Heart right ventricle (tissue), 16 donors: ENCODE results near the gene LRRC45. TPM values are rescaled to one million over a fixed set of nuclear protein-coding genes. Genes with fewer than 3 reads are reported as not detected.

Source experiments
- ATAC-seq, 8 donors: fragments of 200-7000 bp; cut with Tn5 transposase; one replicate each; pipeline ENCODE4 v1.9.1; 2020; ENCODE audit warnings: mild to moderate bottlenecking in 8 of 8, moderate library complexity in 8 of 8, moderate number of reproducible peaks in 1 of 8
- DNase-seq, 2 donors: peaks; one replicate each; pipeline ENCODE4 v3.0.0-alpha.2; 2020
- H3K27ac ChIP-seq, 10 donors: fragments of 200-600 bp; sonication (generic) in 2 of 10; one replicate each; pipeline versions ENCODE4 v1.5.0 to v1.8.0; 2020 to 2022; ENCODE audit warnings: mild to moderate bottlenecking in 3 of 10
- H3K27me3 ChIP-seq, 7 donors: fragments of 200-600 bp; one replicate each; pipeline ENCODE4 v1.8.0; 2021 to 2022; ENCODE audit warnings: mild to moderate bottlenecking in 2 of 7
- H3K36me3 ChIP-seq, 9 donors: fragments of 200-600 bp; sonication (generic) in 1 of 9; one replicate each; pipeline versions ENCODE4 v1.5.0 to v1.8.0; 2020 to 2022; ENCODE audit warnings: mild to moderate bottlenecking in 2 of 9
- H3K4me1 ChIP-seq, 9 donors: fragments of 200-600 bp; sonication (generic) in 1 of 9; one replicate each; pipeline versions ENCODE4 v1.5.0 to v1.8.0; 2020 to 2022; ENCODE audit warnings: mild to moderate bottlenecking in 4 of 9
- H3K4me3 ChIP-seq, 10 donors: fragments of 200-600 bp; sonication (generic) in 2 of 10; one replicate each; pipeline versions ENCODE4 v1.5.0 to v1.8.0; 2020 to 2022; ENCODE audit warnings: mild to moderate bottlenecking in 7 of 10, moderate library complexity in 2 of 10
- H3K9me3 ChIP-seq, 11 donors: fragments of 200-600 bp in 10 of 11; sonication (generic) in 2 of 11; one replicate each; pipeline versions ENCODE4 v1.5.0 to v1.8.0; 2013 to 2022; ENCODE audit warnings: mild to moderate bottlenecking in 2 of 11, control low read depth in 1 of 11, moderate library complexity in 1 of 11
- CTCF ChIP-seq, 9 donors: fragments of 200-600 bp; sonication (generic) in 2 of 9; IDR thresholded peaks; one replicate each; pipeline versions ENCODE4 v1.5.0 to v1.8.0; 2021 to 2022; ENCODE audit warnings: antibody characterized with exemption in 9 of 9, mild to moderate bottlenecking in 5 of 9, moderate library complexity in 1 of 9
- WGBS, 2 donors: extraction: QIAGEN DNeasy Blood & Tissue Kit; methylation state at CpG; one replicate each; pipeline ENCODE4 v1.1.7; 2013; ENCODE audit warnings: inconsistent platforms in 1 of 2; 5-methylcytosine and 5-hydroxymethylcytosine counted together
- intact Hi-C, 10 donors: fragments of 100-400 bp; cut with DNase I; formaldehyde crosslinking; loops; one replicate each; pipeline versions ENCODE4 v1.11.1 to v1.14.2; 2022
- polyA plus RNA-seq, 2 donors: library from polyadenylated mRNA; stranded (reverse); fragments of 200-250 nt; gene quantifications; one replicate each; pipeline ENCODE4 v1.2.3, GENCODE V29; 2013
- total RNA-seq, 10 donors: library from RNA; stranded (reverse); fragmentation: NEBNext Ultra II Directional in 3 of 10; extraction: Animal tissue kit (Norgen Biotek cat#: 25700) in 3 of 10; gene quantifications; one replicate each; pipeline versions ENCODE4 v1.2.1 to v1.2.4, GENCODE V29; 2021 to 2023
- donor health status: Arrhythmogenic right ventricular cardiomyopathy.
- donor health status: ischemic (EF 13 %, LVEDD 7.1; RV severe dilation, severe dysfunction).
- donor health status: healthy with polysubstance abuse.
- donor health status: DM: no; HTN: yes; CAD: no.
- donor health status: DM: no; HTN: no; CAD: no.
- donor health status: ischemic (EF 25% LVEDD 6.9; RV normal size, moderate dysfunction).
- donor health status: ischemic (EF 25% LVEDD 5.7; RV mildly dilated, moderate dysfunction).
- donor health status: healthy.
- donor health status: DM: yes; HTN: yes; CAD: no.
- donor health status: Ischemic cardiomyopathy.
- donor health status: ischemic (EF 35%, LVEDD 5.7; RV mildly dilated, moderate dysfunction).
- donor health status: nonischemic (EF 11% LVEDD 7.7; RV severe dilation, severe dysfunction).
- donor health status: DM: yes; HTN: yes; CAD: no.
- donor health status: PGD.
- donor health status: ischemic (EF 29% LVEDD 5.4; RV normal size, mild dysfunction).
- donor health status: nonischemic (EF 23%, LVEDD 6.1; RV moderate dilation, normal function).

LRRC45 gene
- total and polyA plus RNA-seq, 12 donors = 2.2 to 10.4 (median 3.5) TPM

GRCh38 chr17:82031885-82032627 is 9.0 kb downstream of the LRRC45 start:
- WGBS, 2 donors = 16 to 17% methylated on average over 39 to 57 of the region's 59 CpGs
- Histone ChIP-seq H3K27ac (no peak overlapping the region), H3K27me3 (peaks cover 0 to 10% (median 6%) of the 10 kb centered on the region in 7 donors), H3K9me3 (no peaks in the 10 kb centered on the region), H3K36me3 (peaks cover 0 to 14% (median 0%) of the 10 kb centered on the region in 9 donors), H3K4me3 (peak overlapping the region in 8 of 10 donors; percentile 18 to 40 (median 31)), H3K4me1 (peaks cover 11 to 49% (median 38%) of the 10 kb centered on the region in 9 donors)
- ATAC-seq = no peak
- intact Hi-C loops = loop anchor here in 6 of 10 donors (2.0 to 10.0 kb wide), 6 partner anchors 70 to 293 kb away; no protein-coding TSS in a partner anchor
- no peak for DNase-seq
- TF ChIP-seq CTCF (IDR thresholded peaks at IDR 0.05) = no peak

GRCh38 chr17:82033359-82034085 is 10.4 kb downstream of the LRRC45 start:
- DNase-seq (no peak), ATAC-seq (no peak)
- no peaks in the 10 kb centered on the region for H3K9me3 ChIP-seq
- intact Hi-C loops = loop anchor here in 4 of 10 donors (5.0 to 10.0 kb wide), 4 partner anchors 69 to 291 kb away; no protein-coding TSS in a partner anchor
- peaks cover 0 to 10% (median 6%) of the 10 kb centered on the region in 7 donors for H3K27me3 ChIP-seq
- no peak overlapping the region for H3K27ac ChIP-seq
- no peak for TF ChIP-seq CTCF (IDR thresholded peaks at IDR 0.05)
- no peak overlapping the region for H3K4me3 ChIP-seq
- 94 to 96% methylated on average over 35 to 38 of the region's 38 CpGs for WGBS, 2 donors
- H3K36me3 ChIP-seq = peaks cover 0 to 13% (median 0%) of the 10 kb centered on the region in 9 donors
- H3K4me1 ChIP-seq = peaks cover 11 to 54% (median 41%) of the 10 kb centered on the region in 9 donors

DNA sequence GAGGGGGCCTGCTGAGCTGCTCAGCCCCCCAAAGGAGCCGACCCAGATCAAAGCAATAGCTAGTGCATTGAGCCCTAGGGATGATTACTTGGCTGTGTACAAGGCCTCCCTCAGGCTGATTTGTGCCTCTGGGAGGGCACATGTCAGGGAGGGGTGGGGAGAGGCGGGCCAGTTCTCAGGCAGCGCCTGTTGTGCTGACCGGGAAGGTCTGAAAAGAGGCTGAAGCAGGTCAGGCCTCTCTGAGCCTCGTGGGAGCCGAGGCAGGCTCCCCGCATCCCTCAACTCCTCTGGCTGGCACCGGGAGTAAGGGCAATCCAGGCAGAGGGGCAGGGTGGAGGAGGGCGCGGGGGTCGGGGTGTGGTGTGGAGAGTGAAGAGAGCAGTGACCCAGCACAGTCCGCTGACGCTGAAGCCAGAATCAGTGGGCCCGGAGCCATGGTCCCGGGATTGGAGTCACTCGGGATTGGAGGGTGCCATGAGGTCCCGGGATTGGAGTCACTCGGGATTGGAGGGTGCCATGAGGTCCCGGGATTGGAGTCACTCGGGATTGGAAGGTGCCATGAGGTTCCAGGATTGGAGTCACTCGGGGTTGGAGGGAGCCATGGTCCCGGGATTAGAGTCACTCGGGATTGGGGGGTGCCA is 11.4 kb downstream of the LRRC45 start:
- H3K9me3 ChIP-seq = no peaks in the 10 kb centered on the region
- peaks cover 11 to 47% (median 40%) of the 10 kb centered on the region in 9 donors for H3K4me1 ChIP-seq
- ATAC-seq (no peak), DNase-seq (no peak)
- 76 to 81% methylated on average over 23 of the region's 23 CpGs for WGBS, 2 donors
- intact Hi-C loops = loop anchor here in 6 of 10 donors (5.0 to 10.0 kb wide), 5 partner anchors 63 to 290 kb away; partner anchors contain the start of gene FASN (in 2 of the 6)
- H3K27me3 ChIP-seq = peaks cover 0 to 10% (median 6%) of the 10 kb centered on the region in 7 donors
- H3K27ac ChIP-seq = no peak overlapping the region
- no peak for TF ChIP-seq CTCF (IDR thresholded peaks at IDR 0.05)
- H3K36me3 ChIP-seq = peaks cover 0 to 9% (median 0%) of the 10 kb centered on the region in 9 donors
- H3K4me3 ChIP-seq = no peak overlapping the region

GRCh38 chr17:82035488-82035887 is 12.4 kb downstream of the LRRC45 start:
- intact Hi-C loops = loop anchor here in 3 of 10 donors (5.0 to 10.0 kb wide), 2 partner anchors 62 to 289 kb away; partner anchors contain the start of gene FASN (in 2 of the 3)
- TF ChIP-seq CTCF (IDR thresholded peaks at IDR 0.05) = no peak
- ATAC-seq (no peak), DNase-seq (no peak)
- Histone ChIP-seq H3K9me3 (no peaks in the 10 kb centered on the region), H3K4me1 (peaks cover 6 to 37% (median 31%) of the 10 kb centered on the region in 9 donors), H3K27ac (no peak overlapping the region), H3K27me3 (peaks cover 0 to 10% (median 6%) of the 10 kb centered on the region in 7 donors), H3K36me3 (peaks cover 0 to 9% (median 0%) of the 10 kb centered on the region in 9 donors), H3K4me3 (no peak overlapping the region)
- WGBS, 2 donors = 89 to 90% methylated on average over 8 of the region's 8 CpGs
